Uterus (tissue), 2 donors: ENCODE data around the gene DUSP10.

Source experiments
- POLR2A ChIP-seq, 2 donors: fragments of 450-650 bp; IDR thresholded peaks; one replicate each; pipeline ENCODE4 v1.6.1; 2016; ENCODE audit warnings: antibody characterized with exemption in 2 of 2, mild to moderate bottlenecking in 1 of 2, moderate library complexity in 1 of 2
- TF ChIP-seq, protein P1 (sequence below), 4 experiments: fragments of 200-600 bp in 2 of 4; fragments of 450-650 bp in 2 of 4; sonication (generic) in 2 of 4; IDR thresholded peaks; one replicate each; pipeline ENCODE4 v1.5.1; 2016 to 2019; ENCODE audit warnings: antibody characterized with exemption in 4 of 4, mild to moderate bottlenecking in 2 of 4, moderate library complexity in 1 of 4

DNA sequence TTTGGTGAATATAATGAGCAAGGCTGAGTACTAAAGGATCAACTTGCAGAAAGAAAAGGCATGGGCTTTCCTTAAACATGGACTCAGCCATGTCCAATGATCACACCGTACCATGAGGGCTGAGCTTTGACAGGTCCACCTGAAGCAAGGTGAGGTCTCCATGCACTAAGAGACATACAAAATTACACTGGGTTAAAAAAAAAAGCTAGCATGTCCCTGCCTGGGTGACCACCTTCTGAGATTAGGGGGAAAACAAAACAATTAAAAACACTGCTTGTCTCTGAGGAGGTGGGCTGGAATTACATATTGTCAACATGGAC lies 22.7 kb downstream of the DUSP10 start:
- TF ChIP-seq POLR2A (IDR thresholded peaks at IDR 0.05), result no peak
- TF ChIP-seq, protein P1, sequence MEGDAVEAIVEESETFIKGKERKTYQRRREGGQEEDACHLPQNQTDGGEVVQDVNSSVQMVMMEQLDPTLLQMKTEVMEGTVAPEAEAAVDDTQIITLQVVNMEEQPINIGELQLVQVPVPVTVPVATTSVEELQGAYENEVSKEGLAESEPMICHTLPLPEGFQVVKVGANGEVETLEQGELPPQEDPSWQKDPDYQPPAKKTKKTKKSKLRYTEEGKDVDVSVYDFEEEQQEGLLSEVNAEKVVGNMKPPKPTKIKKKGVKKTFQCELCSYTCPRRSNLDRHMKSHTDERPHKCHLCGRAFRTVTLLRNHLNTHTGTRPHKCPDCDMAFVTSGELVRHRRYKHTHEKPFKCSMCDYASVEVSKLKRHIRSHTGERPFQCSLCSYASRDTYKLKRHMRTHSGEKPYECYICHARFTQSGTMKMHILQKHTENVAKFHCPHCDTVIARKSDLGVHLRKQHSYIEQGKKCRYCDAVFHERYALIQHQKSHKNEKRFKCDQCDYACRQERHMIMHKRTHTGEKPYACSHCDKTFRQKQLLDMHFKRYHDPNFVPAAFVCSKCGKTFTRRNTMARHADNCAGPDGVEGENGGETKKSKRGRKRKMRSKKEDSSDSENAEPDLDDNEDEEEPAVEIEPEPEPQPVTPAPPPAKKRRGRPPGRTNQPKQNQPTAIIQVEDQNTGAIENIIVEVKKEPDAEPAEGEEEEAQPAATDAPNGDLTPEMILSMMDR (IDR thresholded peaks at IDR 0.05), result no peak
